ENCODE data around the gene DIRAS1.
"Not testable (repeated sequence)": the region's sequence is repeated elsewhere in the genome, so short reads cannot be mapped to it uniquely, and the experiment has no call there.

DIRAS1 gene

GRCh38 chr19:2703691-2704216, 17.4 kb downstream of the DIRAS1 start:
- DNase-seq = no peak

DNA sequence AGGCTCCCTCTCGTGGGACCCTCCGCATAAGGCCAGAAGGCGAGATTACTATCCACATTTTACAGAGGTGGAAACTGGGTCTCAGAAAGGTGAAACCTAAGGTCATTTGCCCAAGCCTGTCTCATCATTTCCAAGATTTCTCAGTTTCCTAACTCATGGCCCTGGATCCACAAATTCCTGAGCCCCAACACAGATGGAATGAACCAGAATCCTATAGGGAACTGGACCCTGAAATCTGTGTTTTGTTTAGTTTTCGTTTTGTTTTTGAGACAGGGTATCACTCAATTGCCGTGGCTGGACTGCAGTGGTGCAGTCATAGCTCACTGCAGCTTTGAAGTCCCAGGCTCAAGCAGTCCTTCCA, 18.1 kb downstream of the DIRAS1 start:
- no peak for DNase-seq

GRCh38 chr19:2702170-2703076, 18.7 kb downstream of the DIRAS1 start, which contains the start of gene GNG7:
Gene GNG7 (minus strand): TSS chr19:2702694. CDS start chr19:2520688, 182,006 bp downstream.
- peak; percentile 50 to 73 for DNase-seq

DNA sequence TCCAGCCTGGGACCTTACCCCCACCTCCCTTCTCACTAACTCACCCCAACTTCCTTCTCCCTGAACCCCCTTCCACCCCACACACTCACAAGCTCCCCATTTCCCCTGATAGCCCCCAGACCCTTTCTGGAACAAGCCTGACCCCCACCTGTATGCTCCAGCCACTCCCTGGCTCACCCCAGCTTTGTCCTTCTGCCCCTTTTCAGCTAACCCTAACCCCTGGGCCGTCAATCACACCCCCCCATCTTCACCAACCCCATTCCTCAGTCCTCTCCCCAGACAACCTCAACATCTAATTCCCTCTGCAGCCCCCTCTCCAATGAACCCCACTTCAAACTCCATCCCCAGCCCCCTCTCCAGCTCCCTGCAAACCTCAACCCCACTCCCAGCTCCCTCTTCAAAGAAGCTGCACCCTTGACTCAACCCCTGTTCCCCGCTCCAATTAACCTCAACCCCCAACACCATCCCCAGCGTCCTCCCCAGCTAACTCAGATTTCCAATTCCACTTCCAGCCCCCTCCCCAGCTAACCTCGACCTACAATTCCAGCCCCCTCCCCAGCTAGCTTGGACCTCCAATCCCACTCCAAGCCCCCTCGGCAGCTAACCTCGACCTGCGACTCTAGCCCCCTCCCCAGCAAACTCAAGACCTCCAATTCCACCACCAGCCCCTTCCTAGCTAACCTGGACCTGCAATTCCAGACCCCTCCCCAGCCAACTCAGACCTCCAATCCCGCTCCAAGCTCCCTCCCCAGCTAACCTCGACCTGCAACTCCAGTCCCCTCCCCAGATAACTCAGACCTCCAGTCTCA, 19.6 kb downstream of the DIRAS1 start:
- DNase-seq = no peak

- no peak for DNase-seq
These were observed 20.4 kb downstream of the DIRAS1 start for GRCh38 chr19:2700660-2701360.

GRCh38 chr19:2699413-2700140, 21.6 kb downstream of the DIRAS1 start:
- no peak for DNase-seq

DNA sequence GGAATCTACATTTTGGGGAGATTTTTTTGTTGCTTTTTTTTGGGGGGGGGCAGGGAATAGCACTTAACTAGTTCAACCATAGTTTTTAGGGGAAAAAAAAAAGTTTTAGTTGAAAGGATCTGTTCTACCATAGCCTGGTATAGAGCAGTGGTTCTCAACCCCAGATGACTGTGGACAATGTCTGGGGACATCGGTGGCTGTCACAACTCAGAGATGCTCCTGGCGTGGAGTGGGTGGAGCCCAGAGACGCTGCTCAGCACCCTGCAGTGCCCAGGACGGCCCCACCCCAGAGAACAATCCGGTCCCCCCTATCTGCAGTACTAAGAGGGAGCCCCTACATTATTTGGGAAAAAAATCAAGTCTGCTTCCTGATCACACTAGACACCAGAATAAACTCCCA, 27.0 kb downstream of the DIRAS1 start:
- no peak for DNase-seq

DNA sequence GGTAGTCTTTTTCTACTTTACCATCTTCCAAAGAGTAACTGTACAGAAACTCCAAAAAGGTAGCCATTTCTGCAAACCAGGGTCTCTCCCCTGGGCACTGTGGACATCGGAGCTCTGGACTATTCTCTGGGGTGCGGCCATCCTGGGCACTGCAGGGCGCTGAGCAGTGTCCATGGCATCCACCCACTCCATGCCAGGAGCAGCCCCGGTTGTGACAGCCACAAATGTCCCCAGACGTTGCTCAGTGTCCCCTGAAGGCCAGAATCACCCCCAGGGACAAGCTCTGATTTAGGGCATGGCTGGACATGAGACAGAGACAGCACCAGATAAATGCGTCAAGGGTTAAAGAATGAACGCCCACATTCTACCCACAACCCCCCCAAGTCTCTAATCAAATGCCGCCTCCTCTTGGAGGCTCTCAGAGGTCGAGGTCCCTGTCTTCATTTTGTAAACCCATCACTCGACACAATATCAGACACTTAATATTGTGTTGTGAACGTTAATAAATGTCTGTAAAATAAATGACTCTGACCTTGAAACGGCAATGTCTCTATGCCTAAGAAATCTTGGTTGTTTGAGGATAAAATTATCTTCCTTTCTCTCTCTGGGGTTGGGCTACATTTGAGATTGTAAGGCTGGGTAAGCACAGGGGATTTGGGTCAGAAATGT, 27.5 kb downstream of the DIRAS1 start:
- DNase-seq = no peak

GRCh38 chr19:2691951-2692350, 29.2 kb downstream of the DIRAS1 start:
- no peak for DNase-seq

DNA sequence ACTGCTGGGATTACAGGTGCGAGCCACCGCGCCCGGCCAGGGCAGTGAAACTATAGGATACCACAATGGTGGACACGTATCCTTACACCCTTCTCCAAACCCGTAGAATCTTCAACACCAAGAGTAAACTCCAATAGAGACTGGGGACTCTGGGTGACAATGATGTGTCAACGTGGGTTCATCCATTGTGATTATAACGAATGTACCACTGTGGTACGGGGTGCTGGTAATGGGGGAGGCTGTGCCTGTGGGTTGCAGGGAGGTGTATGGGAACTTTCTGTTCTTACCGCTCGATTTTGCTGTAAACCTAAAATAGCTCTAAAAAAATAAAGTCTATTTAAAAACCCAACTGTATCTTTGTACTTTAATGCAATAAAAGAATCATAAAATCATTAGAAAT, 30.3 kb downstream of the DIRAS1 start:
- no peak for DNase-seq

- no peak for DNase-seq
These were observed 34.8 kb downstream of the DIRAS1 start for GRCh38 chr19:2686360-2686759.

DNA sequence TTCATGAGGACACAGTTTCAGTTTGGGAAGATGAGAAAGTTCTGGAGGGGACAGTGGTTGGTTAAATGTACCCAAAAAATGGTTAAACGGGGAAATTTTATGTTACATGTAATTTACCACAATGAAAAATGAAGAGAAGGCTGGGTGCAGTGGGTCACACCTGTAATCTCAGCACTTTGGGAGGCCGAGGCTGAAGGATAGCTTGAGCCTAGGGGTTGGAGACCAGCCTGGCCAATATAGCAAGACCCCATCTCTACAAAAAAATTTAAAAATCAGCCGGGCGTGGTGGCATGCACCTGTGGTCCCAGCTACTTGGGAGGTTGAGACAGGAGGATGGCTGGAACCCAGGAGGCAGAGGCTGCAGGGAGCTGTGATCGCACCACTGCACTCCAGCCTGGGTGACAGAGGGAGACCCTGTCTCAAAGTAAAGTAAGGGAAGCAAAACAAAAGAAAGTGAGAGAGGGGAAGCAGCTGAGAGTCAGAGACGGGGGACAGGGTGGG, 35.9 kb downstream of the DIRAS1 start:
- DNase-seq = no peak

DNA sequence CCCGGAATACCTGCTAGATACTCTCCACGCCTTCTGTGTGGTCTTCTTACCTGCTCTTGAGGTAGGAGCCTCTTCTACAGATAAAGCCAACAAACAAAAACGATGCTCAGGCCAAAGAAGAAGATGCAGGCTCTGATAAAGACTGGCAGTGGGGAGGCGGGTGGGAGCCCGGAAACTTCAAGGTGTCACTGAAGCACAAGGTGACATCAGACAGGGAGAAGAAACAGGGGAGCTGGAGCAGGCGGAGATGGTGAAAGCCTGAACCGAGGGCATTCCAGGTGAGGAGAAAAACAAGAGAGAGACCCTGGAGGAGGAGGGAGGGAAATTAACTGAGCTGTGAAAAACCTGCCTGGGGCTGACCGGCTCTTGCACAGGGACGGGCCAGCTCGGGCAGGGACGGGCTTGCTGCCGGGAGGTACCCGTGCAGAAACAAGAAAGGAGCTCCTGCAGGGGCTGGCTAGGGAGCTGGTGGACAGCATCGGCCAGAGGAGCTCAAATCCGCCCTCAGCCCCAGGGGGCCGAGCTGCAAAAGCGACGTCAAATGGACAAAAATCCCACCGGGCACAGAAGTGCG, 37.7 kb downstream of the DIRAS1 start:
- DNase-seq = no peak

GRCh38 chr19:2680808-2681207, 40.4 kb downstream of the DIRAS1 start:
- DNase-seq = no peak

DNA sequence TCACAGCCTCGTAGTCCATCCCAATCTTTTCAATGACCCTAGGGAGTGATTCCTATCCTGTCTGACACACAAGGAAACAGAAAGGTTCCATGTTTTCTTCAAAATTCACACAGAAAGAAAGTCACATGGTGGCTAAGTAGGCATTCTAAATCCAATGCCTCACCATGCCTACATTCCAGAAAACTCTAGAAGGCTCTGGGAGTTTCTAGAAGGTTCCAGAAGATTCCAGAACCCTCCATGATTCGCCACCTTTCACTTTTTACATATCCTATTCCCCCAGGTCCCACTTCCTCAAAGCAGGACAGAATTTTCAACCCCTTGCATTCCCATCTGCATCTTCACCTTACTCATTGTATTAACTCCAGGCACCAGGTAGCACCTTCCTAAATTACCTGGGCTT, 41.7 kb downstream of the DIRAS1 start:
- no peak for DNase-seq

DNA sequence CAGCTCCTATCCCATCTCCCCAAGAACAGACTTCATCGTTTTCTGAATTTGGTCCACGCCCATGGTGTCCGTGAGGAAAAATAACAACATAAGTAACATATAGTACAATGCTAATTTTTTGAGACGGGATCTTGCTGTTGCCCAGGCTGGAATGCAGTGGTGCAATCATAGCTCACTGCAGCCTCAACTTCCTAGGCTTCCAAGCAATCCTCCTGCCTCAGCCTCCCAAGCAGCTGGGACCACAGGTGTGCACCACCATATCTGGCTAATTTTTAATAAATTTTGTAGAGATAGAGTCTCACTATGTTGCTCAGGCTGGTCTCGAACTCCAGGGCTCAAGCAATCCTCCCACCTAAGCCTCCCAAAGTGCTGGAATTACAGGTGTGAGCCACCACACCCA, 42.2 kb downstream of the DIRAS1 start:
- DNase-seq = not testable (repeated sequence)

GRCh38 chr19:2678044-2678671, 43.0 kb downstream of the DIRAS1 start:
- no peak for DNase-seq

DNA sequence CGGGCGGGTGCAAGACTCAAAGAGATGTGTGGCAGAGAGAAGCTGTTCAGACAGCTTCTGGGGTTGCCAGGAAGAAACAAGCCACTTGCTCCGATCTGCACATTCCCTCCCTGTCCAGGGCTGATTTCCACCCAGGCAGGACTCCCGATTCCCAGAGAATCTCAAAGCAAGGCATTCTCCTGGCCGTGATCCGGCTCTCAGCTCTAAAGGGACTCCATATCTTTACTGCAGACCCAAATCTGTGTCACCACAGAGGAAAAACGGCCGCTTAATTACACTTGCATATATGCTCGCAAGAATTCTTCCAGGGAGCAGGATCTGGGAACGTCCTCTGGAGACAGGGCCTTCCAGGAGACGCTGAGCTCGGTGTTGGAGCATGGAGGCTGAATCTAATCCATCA, 44.3 kb downstream of the DIRAS1 start:
- DNase-seq = no peak

DNA sequence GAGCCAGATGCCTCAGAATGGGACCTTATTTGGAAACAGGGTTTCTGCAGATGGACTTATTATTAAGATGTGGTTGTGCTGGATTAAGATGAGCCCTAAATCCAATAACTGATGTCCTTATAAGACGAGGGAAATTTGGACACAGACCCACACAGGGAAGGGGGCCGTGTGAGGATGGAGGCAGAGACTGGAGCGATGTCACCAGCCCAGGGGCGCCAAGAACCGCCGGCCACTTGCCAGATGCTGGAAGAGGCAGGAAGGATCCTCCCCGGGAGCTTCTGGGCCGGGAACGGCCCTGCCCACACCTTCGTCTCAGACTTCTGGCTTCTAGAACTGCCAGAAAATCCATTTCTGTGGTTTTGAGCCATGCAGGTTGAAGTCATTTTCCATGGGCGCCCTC, 45.3 kb downstream of the DIRAS1 start:
- no peak for DNase-seq

DNA sequence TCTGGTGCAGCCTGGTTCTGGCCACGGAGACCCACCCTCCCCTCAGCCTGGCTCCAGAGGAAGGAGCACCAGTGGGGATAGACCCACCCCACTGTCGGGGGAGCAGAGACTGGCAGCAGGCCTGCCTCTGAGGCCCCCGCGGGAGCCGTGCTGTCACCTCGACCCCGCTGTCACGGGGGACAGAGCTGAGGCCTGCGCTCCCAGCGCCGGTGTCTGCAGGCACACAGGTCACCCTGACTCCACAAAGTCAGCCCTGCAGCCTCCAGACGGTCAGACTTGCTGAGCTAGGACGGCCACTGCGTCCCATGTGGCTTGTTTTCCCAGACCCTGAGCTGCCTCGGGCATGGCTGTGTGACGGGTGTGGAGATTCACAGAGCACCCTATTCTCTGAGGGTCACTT, 51.0 kb downstream of the DIRAS1 start:
- DNase-seq = no peak
